GM12874 (cell line): ENCODE results near the gene FMO3.

Experiments used
- TF ChIP-seq, protein P1 (sequence below): IDR thresholded peaks from 2 replicates; pipeline ENCODE4 v1.5.1; 2011; ENCODE audit warnings: low read depth, mild to moderate bottlenecking, control low read depth, low read length, moderate library complexity; ENCODE audit not compliant: insufficient read depth

The FMO3 gene

DNA sequence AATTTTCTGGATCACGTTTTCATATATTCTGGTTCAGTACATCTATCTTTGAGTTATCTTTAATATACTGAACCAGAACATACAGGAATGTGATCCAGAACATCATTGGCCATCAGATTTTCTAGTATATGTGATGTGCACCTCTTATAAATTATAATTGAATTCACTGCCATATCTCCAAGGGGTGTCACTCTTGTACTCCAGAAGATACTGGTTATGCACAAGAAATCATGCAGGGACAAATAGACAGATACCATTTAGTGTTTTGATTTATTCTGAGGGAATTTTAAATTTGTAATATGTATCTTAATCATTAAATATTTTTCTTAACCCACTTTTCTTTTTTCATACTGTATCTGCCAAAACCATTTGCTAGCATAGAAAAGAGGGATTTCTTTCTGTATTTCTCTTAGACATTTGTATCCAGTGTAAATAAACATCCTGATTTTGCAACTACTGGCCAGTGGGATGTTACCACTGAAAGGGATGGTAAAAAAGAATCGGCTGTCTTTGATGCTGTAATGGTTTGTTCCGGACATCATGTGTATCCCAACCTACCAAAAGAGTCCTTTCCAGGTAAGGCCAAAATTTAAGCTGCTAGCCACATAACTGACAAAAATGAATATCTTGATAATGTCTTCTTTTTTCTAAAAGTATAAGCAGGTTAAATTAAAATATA is 16.7 kb downstream of the FMO3 start:
- TF ChIP-seq, protein P1, sequence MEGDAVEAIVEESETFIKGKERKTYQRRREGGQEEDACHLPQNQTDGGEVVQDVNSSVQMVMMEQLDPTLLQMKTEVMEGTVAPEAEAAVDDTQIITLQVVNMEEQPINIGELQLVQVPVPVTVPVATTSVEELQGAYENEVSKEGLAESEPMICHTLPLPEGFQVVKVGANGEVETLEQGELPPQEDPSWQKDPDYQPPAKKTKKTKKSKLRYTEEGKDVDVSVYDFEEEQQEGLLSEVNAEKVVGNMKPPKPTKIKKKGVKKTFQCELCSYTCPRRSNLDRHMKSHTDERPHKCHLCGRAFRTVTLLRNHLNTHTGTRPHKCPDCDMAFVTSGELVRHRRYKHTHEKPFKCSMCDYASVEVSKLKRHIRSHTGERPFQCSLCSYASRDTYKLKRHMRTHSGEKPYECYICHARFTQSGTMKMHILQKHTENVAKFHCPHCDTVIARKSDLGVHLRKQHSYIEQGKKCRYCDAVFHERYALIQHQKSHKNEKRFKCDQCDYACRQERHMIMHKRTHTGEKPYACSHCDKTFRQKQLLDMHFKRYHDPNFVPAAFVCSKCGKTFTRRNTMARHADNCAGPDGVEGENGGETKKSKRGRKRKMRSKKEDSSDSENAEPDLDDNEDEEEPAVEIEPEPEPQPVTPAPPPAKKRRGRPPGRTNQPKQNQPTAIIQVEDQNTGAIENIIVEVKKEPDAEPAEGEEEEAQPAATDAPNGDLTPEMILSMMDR = no peak

DNA sequence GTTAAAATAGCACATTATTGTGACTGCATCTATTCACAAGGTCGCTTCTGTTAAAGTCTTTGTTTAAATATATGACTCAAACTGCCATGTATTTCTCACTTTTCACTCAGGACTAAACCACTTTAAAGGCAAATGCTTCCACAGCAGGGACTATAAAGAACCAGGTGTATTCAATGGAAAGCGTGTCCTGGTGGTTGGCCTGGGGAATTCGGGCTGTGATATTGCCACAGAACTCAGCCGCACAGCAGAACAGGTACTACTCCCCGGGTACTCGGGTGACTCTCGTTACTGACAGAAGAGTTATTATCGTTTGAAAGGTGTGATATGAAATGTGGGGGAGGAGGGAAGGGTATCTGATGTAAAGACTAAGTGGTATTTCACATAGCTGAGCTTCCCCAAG is 17.3 kb downstream of the FMO3 start:
- TF ChIP-seq, protein P1 = no peak

DNA sequence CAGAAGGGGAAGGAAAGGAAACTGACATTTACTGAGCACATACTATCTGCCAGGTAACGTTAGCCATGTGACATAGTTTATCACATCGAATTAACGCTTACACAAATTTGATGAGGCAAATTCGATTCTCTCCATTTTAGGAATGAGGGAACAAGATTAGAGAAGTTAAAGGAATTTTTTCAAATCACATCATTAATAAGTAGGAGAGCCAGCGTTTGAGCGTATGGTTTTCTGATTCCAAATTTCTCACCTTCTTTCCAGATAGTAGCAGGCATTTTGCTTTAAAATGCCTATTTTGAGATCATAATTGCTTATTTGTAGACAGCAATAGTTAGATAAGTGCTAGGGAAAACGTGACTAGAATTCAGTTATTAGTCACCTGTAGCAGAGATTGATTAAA is 19.3 kb downstream of the FMO3 start:
- TF ChIP-seq, protein P1 = no peak

DNA sequence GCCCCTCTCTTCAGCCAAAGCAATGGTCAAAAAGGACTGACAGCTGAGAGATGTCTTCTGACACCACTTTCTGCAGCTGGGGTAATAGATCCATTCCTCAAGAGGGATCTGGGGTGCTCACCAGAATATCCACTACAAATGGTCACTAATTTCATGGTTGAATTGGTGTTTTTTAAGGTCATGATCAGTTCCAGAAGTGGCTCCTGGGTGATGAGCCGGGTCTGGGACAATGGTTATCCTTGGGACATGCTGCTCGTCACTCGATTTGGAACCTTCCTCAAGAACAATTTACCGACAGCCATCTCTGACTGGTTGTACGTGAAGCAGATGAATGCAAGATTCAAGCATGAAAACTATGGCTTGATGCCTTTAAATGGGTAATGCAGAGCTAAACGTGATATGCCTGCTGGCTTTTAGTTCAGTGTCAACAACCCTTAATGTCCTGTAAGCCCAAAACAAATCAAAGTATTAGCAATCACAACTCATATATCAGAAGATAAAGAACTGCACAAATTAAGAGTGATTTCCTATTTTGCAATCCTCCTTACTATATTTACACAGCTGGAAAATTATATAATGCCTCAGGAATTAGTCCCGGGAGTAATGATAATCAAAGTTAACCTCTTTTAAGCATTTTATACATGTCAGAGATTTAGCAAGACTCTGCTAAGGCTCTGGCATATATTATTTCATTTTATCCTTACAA is 20.1 kb downstream of the FMO3 start:
- TF ChIP-seq, protein P1 = no peak

DNA sequence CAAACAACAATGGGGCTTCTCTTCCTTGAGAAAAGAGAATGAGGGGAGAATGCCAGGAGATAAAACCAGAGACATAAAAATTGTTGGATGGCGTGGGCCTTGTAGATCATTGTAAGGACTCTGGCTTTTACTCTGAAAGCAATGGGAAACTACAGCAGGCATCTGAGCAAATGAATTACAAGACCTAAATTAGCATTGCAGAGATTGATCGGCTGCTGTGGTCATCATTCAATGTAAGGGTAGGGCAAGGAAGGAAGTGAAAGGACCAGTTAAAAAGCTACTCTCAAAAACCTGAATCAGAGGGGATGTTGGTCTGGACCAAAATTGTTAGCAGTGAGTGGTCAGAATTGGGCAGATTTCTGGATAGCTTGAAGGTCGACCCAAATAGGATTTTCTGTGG is 21.4 kb downstream of the FMO3 start:
- TF ChIP-seq, protein P1 = no peak

DNA sequence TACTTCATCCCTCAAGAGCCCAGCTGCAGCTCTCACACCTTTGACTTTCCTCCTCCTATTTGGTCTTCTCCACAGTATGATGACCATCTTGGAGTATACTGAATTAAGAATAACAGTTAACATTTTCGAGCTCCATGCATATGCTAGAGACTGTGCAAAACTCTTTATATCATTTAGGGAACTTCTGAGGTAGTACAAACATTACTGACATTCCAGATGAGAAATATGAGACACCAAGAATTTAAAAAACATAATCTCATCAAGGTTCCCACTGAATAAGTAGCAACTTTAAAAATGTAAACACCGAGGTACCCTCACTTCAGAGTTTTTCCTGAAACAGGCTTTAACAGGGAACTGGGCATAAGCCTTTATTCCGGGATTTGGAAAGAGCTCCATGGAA is 22.7 kb downstream of the FMO3 start:
- TF ChIP-seq, protein P1 = no peak

DNA sequence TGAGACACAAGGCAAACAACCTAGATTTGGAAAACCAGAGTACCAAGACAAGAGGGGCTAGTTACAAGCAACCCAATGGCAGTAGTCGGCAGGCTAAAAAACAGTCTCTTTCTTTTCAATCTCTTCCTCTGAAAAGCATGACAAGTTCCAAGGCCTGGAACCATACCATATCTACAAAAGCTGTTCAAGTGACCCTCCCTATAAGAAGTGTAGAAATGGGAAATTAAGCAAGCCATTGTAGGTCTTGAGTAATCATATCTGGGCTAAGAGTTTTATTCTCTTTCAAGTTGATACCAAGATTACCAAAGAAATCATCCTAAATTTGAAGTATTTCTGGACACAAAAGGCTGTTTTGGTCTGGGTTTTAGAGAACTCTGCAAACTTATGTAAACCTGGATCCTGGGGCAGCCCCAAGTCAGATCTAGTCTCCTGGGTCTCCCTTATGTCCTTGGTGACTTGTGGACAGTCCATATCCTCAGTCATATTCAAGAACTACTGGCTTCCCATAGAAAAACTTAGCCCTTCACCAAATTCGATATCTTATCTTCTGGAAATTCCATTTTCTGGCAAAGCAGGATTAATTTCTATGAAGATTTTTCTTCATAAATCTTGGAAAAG is 24.7 kb downstream of the FMO3 start:
- TF ChIP-seq, protein P1 = no peak
